ENCODE data around the gene LRRC61. TPM values are rescaled to one million over a fixed set of nuclear protein-coding genes. Genes with fewer than 3 reads are reported as not detected.

LRRC61 gene
- polyA plus RNA-seq, 1 donor (not counting 4 experiments of a cell fraction or from before 2014, with no cell fraction given) = 1.0 TPM

GRCh38 chr7:150376560-150376959, 53.4 kb downstream of the LRRC61 start:
- Histone ChIP-seq H3K27ac (ENCODE audit: control insufficient read depth, insufficient read depth, low read length) (no peak overlapping the region), H3K36me3 (ENCODE audit: control insufficient read depth in 2 of 2, extremely low read depth in 1 of 2, insufficient read depth in 2 of 2, low read length in 2 of 2) (peaks cover 0 to 1% of the 10 kb centered on the region in 2 experiments), H3K4me1 (ENCODE audit: control insufficient read depth, extremely low read depth, insufficient read depth, low read length) (peaks cover 26% of the 10 kb centered on the region), H3K4me2 (ENCODE audit: control insufficient read depth, extremely low read depth, insufficient read depth, low read depth, low read length) (no peak overlapping the region), H3K4me3 (ENCODE audit: control insufficient read depth in 2 of 3, extremely low read depth in 1 of 3, insufficient read depth in 2 of 3, low read depth in 1 of 3, low read length in 3 of 3) (no peak overlapping the region), H3K9me1 (ENCODE audit: control insufficient read depth, extremely low read depth, insufficient read depth, low read length) (no peaks in the 10 kb centered on the region), H3K79me2 (ENCODE audit: control insufficient read depth, insufficient read depth, low read length) (no peaks in the 10 kb centered on the region), H4K20me1 (ENCODE audit: control insufficient read depth, extremely low read depth, insufficient read depth, low read length) (peaks cover 3% of the 10 kb centered on the region), H3K9ac (ENCODE audit: control insufficient read depth, extremely low read depth, insufficient read depth, low read length) (no peak overlapping the region), H2AFZ (ENCODE audit: control insufficient read depth, low read length) (no peak overlapping the region), H3K27me3 (ENCODE audit: control insufficient read depth, extremely low read depth, insufficient read depth, low read length) (no peaks in the 10 kb centered on the region), H3K9me3 (ENCODE audit: control insufficient read depth, low read depth, low read length) (no peaks in the 10 kb centered on the region)
- FAIRE-seq = no peak
- TF ChIP-seq CTCF (optimal IDR thresholded peaks at IDR 0.05 in 1 of 3, IDR thresholded peaks at IDR 0.05 in 1 of 3, conservative IDR thresholded peaks at IDR 0.05 in 1 of 3; ENCODE audit: extremely low read depth in 1 of 3, insufficient read depth in 2 of 3, low read length in 3 of 3) = no peak
- no peak for TF ChIP-seq EZH2 (IDR thresholded peaks at IDR 0.05; ENCODE audit: low read length)
- DNase-seq (ENCODE audit: low read depth, low spot score) = no peak
- dilution Hi-C loops (cut with MboI; ENCODE audit: extremely low pct_ligation_motif_present, low sequenced_read_pairs) = no loop called here

GRCh38 chr7:150377196-150377595, 54.0 kb downstream of the LRRC61 start:
- no peak for TF ChIP-seq EZH2 (IDR thresholded peaks at IDR 0.05; ENCODE audit: low read length)
- no peak for TF ChIP-seq CTCF (optimal IDR thresholded peaks at IDR 0.05 in 1 of 3, IDR thresholded peaks at IDR 0.05 in 1 of 3, conservative IDR thresholded peaks at IDR 0.05 in 1 of 3; ENCODE audit: extremely low read depth in 1 of 3, insufficient read depth in 2 of 3, low read length in 3 of 3)
- Histone ChIP-seq H4K20me1 (ENCODE audit: control insufficient read depth, extremely low read depth, insufficient read depth, low read length) (peaks cover 3% of the 10 kb centered on the region), H3K4me1 (ENCODE audit: control insufficient read depth, extremely low read depth, insufficient read depth, low read length) (peaks cover 26% of the 10 kb centered on the region), H3K36me3 (ENCODE audit: control insufficient read depth in 2 of 2, extremely low read depth in 1 of 2, insufficient read depth in 2 of 2, low read length in 2 of 2) (peaks cover 0 to 1% of the 10 kb centered on the region in 2 experiments), H3K27me3 (ENCODE audit: control insufficient read depth, extremely low read depth, insufficient read depth, low read length) (no peaks in the 10 kb centered on the region), H3K4me2 (ENCODE audit: control insufficient read depth, extremely low read depth, insufficient read depth, low read depth, low read length) (no peak overlapping the region), H2AFZ (ENCODE audit: control insufficient read depth, low read length) (no peak overlapping the region), H3K79me2 (ENCODE audit: control insufficient read depth, insufficient read depth, low read length) (no peaks in the 10 kb centered on the region), H3K9me3 (ENCODE audit: control insufficient read depth, low read depth, low read length) (no peaks in the 10 kb centered on the region), H3K9me1 (ENCODE audit: control insufficient read depth, extremely low read depth, insufficient read depth, low read length) (no peaks in the 10 kb centered on the region), H3K4me3 (ENCODE audit: control insufficient read depth in 2 of 3, extremely low read depth in 1 of 3, insufficient read depth in 2 of 3, low read depth in 1 of 3, low read length in 3 of 3) (no peak overlapping the region), H3K27ac (ENCODE audit: control insufficient read depth, insufficient read depth, low read length) (no peak overlapping the region), H3K9ac (ENCODE audit: control insufficient read depth, extremely low read depth, insufficient read depth, low read length) (no peak overlapping the region)
- FAIRE-seq (no peak), DNase-seq (ENCODE audit: low read depth, low spot score) (no peak)
- dilution Hi-C loops (cut with MboI; ENCODE audit: extremely low pct_ligation_motif_present, low sequenced_read_pairs) = no loop called here
